Keratinocyte (primary cell): Measurements from ENCODE around the gene SPTSSB. TPM values are rescaled to one million over a fixed set of nuclear protein-coding genes. Genes with fewer than 3 reads are reported as not detected.

ENCODE experiments used
- DNase-seq: peaks from one replicate; pipeline ENCODE4 v3.0.0-alpha.2; 2011; ENCODE audit warnings: low read depth, missing footprints, low spot score
- FAIRE-seq: peaks from 2 replicates; lab custom pipeline; 2011; peaks lifted over from hg19 to GRCh38; lab: Jason Lieb, UNC
- H2AFZ ChIP-seq: 2 replicates; pipeline ENCODE4 v1.6.0; 2012; ENCODE audit warnings: low read length, control low read depth, inconsistent platforms; ENCODE audit not compliant: control insufficient read depth
- H3K27ac ChIP-seq: 2 replicates; pipeline ENCODE4 v1.5.1; 2011; ENCODE audit warnings: low read length; ENCODE audit not compliant: control insufficient read depth, insufficient read depth
- H3K27me3 ChIP-seq: 3 replicates; pipeline ENCODE4 v1.6.0; 2011; ENCODE audit warnings: low read length; ENCODE audit not compliant: control insufficient read depth, insufficient read depth; ENCODE audit errors: extremely low read depth
- H3K36me3 ChIP-seq, 2 experiments: 2 replicates in 1 of 2; 3 replicates in 1 of 2; pipeline ENCODE4 v1.5.1; 2011; ENCODE audit warnings: low read length in 2 of 2, mild to moderate bottlenecking in 1 of 2; ENCODE audit not compliant: control insufficient read depth in 2 of 2, insufficient read depth in 2 of 2; ENCODE audit errors: extremely low read depth in 1 of 2
- H3K4me1 ChIP-seq: 3 replicates; pipeline ENCODE4 v1.5.1; 2011; ENCODE audit warnings: low read length; ENCODE audit not compliant: control insufficient read depth, insufficient read depth; ENCODE audit errors: extremely low read depth
- H3K4me2 ChIP-seq: 3 replicates; pipeline ENCODE4 v1.6.0; 2011; ENCODE audit warnings: low read depth, low read length; ENCODE audit not compliant: control insufficient read depth, insufficient read depth; ENCODE audit errors: extremely low read depth
- H3K4me3 ChIP-seq, 3 experiments: fragments of 200-600 bp in 1 of 3; sonication (generic) in 1 of 3; 2 replicates in 2 of 3; 3 replicates in 1 of 3; pipeline ENCODE4 v1.5.1; 2011 to 2016; ENCODE audit warnings: low read length in 3 of 3, mild to moderate bottlenecking in 3 of 3, control low read depth in 2 of 3, inconsistent platforms in 1 of 3, low read depth in 1 of 3, mixed read lengths in 1 of 3, mixed run types in 1 of 3, moderate library complexity in 1 of 3; ENCODE audit not compliant: control insufficient read depth in 2 of 3, insufficient read depth in 2 of 3; ENCODE audit errors: extremely low read depth in 1 of 3
- H3K79me2 ChIP-seq: 2 replicates; pipeline ENCODE4 v1.6.0; 2012; ENCODE audit warnings: low read length; ENCODE audit not compliant: control insufficient read depth, insufficient read depth
- H3K9ac ChIP-seq: 3 replicates; pipeline ENCODE4 v1.6.0; 2011; ENCODE audit warnings: low read length; ENCODE audit not compliant: control insufficient read depth, insufficient read depth; ENCODE audit errors: extremely low read depth
- H3K9me1 ChIP-seq: 3 replicates; pipeline ENCODE4 v1.6.0; 2011; ENCODE audit warnings: low read length; ENCODE audit not compliant: control insufficient read depth, insufficient read depth; ENCODE audit errors: extremely low read depth
- H3K9me3 ChIP-seq: 2 replicates; pipeline ENCODE4 v1.5.1; 2012; ENCODE audit warnings: low read depth, low read length; ENCODE audit not compliant: control insufficient read depth
- H4K20me1 ChIP-seq: 3 replicates; pipeline ENCODE4 v1.6.0; 2011; ENCODE audit warnings: low read length; ENCODE audit not compliant: control insufficient read depth, insufficient read depth; ENCODE audit errors: extremely low read depth
- CTCF ChIP-seq, 3 experiments: IDR thresholded peaks in 1 of 3; conservative IDR thresholded peaks in 1 of 3; optimal IDR thresholded peaks in 1 of 3; 2 replicates in 2 of 3; 3 replicates in 1 of 3; pipeline versions ENCODE3 to v1.5.1; 2011; ENCODE audit warnings: low read length in 3 of 3, mild to moderate bottlenecking in 3 of 3, moderate library complexity in 2 of 3, control low read depth in 1 of 3, inconsistent platforms in 1 of 3; ENCODE audit not compliant: insufficient read depth in 2 of 3; ENCODE audit errors: extremely low read depth in 1 of 3
- EZH2 ChIP-seq: IDR thresholded peaks from one replicate; pipeline ENCODE4 v1.6.1; 2012; ENCODE audit warnings: inconsistent platforms, mild to moderate bottlenecking, low read length, moderate library complexity
- dilution Hi-C: fragments of 300-500 bp; cut with MboI; formaldehyde crosslinking; loops from one replicate; pipeline ENCODE4 v1.7.0; 2020; ENCODE audit warnings: low sequenced_read_pairs; ENCODE audit not compliant: extremely low pct_ligation_motif_present
- polyA plus RNA-seq, 5 experiments: library from polyadenylated mRNA; depleted of rRNA in 3 of 5; stranded (reverse) in 3 of 5; stranded (forward) in 1 of 5; unstranded in 1 of 5; fragments of >200 nt; gene quantifications; 1 replicate in 1 of 5; 2 replicates in 3 of 5; 3 replicates in 1 of 5; pipeline versions ENCODE4 v1.2.1 to v1.2.3, GENCODE V29; 2011 to 2012; ENCODE audit warnings: missing spikeins in 2 of 5, low read depth in 1 of 5, low replicate concordance in 1 of 5

SPTSSB gene
- polyA plus RNA-seq, 1 donor (not counting 4 experiments of a cell fraction or from before 2014, with no cell fraction given) = 2.6 TPM

- H3K9me3 ChIP-seq = no peaks in the 10 kb centered on the region
- DNase-seq (no peak), FAIRE-seq (no peak)
- no peaks in the 10 kb centered on the region for H3K79me2 ChIP-seq
- no peak overlapping the region for H2AFZ ChIP-seq
- H3K4me2 ChIP-seq = no peak overlapping the region
- no peaks in the 10 kb centered on the region for H3K36me3 ChIP-seq
- H3K4me3 ChIP-seq = no peak overlapping the region
- no peak overlapping the region for H3K9ac ChIP-seq
- no peaks in the 10 kb centered on the region for H3K9me1 ChIP-seq
- dilution Hi-C loops = no loop called here
- H3K27ac ChIP-seq = no peak overlapping the region
- H3K27me3 ChIP-seq = no peaks in the 10 kb centered on the region
- TF ChIP-seq EZH2 (no peak), CTCF (optimal IDR thresholded peaks at IDR 0.05 in 1 of 3, IDR thresholded peaks at IDR 0.05 in 1 of 3, conservative IDR thresholded peaks at IDR 0.05 in 1 of 3; ENCODE audit: extremely low read depth in 1 of 3, insufficient read depth in 2 of 3, low read length in 3 of 3) (no peak)
- no peaks in the 10 kb centered on the region for H4K20me1 ChIP-seq
- no peaks in the 10 kb centered on the region for H3K4me1 ChIP-seq
Measured at GRCh38 chr3:161296814-161297213, 74.5 kb downstream of the SPTSSB start.

- peak; percentile 48 for FAIRE-seq
- H3K9me3 ChIP-seq = no peaks in the 10 kb centered on the region
- H3K4me2 ChIP-seq = no peak overlapping the region
- H4K20me1 ChIP-seq = no peaks in the 10 kb centered on the region
- no peaks in the 10 kb centered on the region for H3K36me3 ChIP-seq
- H2AFZ ChIP-seq = no peak overlapping the region
- no peak for TF ChIP-seq EZH2
- no peak for TF ChIP-seq CTCF (optimal IDR thresholded peaks at IDR 0.05 in 1 of 3, IDR thresholded peaks at IDR 0.05 in 1 of 3, conservative IDR thresholded peaks at IDR 0.05 in 1 of 3; ENCODE audit: extremely low read depth in 1 of 3, insufficient read depth in 2 of 3, low read length in 3 of 3)
- H3K4me1 ChIP-seq = no peaks in the 10 kb centered on the region
- H3K27ac ChIP-seq = no peak overlapping the region
- no peaks in the 10 kb centered on the region for H3K79me2 ChIP-seq
- no peak overlapping the region for H3K9ac ChIP-seq
- H3K27me3 ChIP-seq = no peaks in the 10 kb centered on the region
- H3K4me3 ChIP-seq = no peak overlapping the region
- no peak for DNase-seq
- dilution Hi-C loops = no loop called here
- no peaks in the 10 kb centered on the region for H3K9me1 ChIP-seq
Measured at GRCh38 chr3:161295325-161295724, 76.0 kb downstream of the SPTSSB start.

Other genes starting within 250 kb of the SPTSSB start
- 48.0 to 65.2 TPM (median 54.3 TPM) in 3 replicates for gene NMD3, start 150.2 kb downstream of the SPTSSB start, polyA plus RNA-seq
- not detected in 3 replicates for gene OTOL1, start 125.3 kb upstream of the SPTSSB start, polyA plus RNA-seq